Measurements from ENCODE around the gene SULF2.

Gene SULF2

DNA sequence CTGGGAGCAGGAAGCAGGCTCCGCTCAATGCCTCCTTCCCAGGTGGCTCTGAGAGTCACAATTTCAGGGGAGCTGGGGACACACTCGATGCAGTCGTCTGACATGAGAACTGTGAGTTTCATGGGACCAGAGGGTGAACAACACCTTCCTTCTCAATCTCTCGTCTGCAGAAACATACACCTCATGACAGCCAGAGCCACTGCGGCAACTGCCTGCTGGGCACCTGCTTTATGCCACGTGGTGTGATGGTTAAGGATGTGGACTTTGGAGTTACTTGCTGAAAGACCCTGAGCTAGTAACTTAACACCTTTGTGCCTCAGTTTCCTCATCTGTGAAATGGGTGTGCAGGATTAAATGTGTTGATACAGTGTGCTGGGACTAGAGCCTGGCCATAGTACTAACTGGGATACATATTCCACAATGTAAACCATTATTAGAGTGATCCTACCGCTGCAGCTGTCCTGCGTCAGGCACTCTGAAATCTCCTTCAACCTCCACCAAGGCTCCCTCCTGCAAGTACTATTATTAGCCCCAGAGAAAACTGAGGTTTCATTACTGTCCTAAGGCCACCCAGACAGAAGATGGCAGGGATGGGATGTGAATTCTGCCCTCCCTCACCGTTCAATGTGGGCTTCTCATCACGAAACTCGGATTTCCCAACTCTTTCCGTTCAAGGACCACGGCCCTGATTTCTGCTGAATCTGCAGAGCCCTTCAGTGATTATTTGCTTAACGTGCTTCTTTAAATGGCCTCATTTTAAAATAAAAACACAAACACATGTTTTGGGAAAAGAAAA, 24.4 kb downstream of the SULF2 start:
- DNase-seq = no peak

DNA sequence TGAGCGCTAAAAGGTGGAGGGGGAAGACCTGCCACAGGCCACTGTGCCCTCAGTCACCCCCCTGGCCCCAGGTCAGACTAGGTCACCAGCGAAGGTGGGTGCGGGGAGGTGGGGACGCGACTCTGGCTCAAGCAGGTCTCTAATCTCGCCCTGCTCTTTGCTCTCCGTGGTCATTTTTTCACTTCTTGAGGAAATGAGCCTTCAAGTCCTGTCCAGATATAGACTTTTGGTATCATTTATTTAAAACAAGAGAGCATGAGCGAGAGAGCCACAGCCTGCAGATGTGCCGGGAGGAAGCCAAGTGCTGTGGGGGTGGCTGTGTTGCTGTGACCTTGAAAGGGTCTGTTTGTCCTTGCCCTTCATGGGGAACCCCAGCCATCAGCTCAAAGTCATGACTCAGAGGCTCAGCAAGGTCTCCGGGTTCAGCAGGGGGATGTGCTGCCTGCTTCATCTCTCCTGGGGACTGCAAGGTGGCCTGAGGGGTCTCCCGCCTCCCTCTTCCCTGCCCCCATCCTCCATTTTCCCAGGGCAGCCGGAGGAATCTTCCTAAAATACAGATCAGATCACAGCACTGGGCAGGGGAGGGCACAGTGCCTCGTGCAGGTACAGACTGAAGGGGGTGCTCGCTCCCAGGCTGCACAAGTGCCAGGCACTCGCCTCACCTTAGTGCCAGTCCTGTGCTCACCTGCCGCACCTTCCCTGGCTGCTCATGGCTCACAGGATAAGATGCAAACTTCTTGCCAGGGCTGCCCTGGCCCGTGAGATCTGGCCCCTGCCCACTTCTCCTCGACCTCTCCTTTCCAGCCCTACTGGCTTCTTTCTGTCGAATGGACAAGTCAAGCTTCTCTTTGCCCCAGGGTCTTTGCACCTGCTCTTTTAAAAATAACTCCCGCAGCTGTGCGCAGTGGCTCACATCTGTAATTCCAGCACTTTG, 26.5 kb downstream of the SULF2 start:
- DNase-seq = no peak

DNA sequence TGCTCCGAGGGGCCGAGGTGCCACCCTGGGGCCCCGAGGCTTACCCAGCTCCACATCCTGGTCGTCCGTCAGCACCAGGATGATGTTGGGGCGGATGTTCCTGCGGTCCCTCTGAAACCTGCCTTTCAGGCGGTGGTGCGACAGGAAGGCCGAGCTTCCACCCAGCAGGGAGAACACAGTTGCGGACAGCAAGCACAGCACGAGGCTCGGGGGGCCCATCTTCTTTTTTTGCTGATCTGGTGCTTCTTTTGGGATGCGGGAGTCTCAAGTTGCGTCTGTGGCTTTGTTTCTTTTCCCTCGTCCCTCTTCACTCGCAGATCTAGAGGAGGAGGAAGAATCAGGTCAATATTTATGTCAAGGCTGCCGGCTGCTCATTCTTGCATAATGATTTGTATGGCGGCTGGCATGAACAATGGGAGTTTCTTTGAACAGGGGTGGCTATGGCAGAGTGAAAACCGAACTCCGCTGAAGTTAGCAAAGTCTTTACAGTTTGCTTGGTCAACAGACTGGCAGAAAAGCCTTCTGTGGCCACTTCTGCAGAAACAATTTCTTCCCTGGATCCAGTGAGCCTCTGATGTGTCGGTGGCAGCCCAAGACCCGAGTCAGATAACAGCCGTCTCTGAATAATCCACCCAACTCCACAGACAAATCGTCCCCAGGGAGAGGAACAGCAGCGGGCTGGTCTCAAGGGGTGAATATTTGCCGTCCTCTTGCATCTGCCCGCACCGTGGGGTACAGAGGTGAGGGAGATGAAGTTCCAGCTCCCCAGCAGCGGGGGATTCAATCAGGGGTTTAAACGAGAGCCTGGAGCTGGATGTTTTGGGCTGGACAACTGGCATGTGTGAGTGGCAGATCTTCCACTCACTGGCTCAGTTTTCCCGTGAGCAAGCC, 27.9 kb downstream of the SULF2 start:
- no peak for DNase-seq

GRCh38 chr20:47754946-47755652, 30.2 kb downstream of the SULF2 start:
- DNase-seq = no peak

DNA sequence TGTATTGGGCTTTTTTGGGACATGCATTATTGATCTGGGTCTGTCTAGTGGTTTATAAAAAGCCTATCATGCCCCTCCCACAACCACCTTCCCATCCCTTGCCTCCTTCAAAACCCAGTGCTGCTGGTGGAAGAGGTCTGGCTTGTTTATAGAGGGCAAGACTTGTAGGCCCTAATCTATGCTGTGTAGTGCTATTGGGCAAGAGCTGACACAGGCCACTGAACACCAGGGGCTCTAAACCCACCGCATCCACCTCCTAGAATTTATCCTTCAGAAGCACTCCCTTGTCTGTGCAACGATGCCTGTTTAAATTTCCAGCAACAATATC, 30.9 kb downstream of the SULF2 start:
- DNase-seq = no peak

DNA sequence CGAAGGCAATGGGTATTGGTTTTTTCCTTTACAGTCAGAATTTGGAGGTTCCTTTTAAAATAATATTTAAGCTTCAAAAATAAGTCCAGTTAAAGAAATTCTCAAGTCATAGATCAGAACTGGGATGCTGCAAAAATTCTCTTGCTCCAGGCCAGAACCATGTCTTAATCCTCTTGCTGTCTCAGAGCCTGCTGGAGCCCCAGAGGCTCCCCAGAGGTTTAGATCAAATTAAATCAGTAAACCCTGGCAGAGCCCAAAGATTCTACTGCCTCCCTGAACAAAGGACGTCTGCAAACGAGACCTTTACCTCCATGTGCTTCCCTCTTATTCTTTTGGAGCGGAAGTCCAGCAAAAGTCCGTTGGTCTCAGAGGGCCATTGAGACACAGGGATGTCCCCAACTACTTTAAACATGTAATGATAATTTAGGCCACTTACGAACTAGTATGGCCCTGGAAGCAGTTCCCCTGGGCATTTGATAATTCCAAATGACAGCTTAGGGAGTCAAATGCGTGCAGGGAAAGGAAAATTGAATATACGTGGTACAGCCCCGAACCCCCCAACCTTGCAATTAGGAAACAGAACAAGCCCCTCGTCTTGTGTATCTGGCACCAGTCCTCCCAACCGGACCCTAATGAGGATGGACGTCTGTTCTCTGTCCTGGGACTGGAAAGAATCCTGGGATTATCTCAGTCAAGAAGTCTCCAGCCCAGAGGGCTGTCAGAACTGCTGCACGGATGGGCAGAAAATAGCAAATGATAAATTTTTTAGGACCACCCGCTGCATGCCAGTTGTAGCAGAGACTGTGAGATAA, 31.5 kb downstream of the SULF2 start:
- DNase-seq = no peak

DNA sequence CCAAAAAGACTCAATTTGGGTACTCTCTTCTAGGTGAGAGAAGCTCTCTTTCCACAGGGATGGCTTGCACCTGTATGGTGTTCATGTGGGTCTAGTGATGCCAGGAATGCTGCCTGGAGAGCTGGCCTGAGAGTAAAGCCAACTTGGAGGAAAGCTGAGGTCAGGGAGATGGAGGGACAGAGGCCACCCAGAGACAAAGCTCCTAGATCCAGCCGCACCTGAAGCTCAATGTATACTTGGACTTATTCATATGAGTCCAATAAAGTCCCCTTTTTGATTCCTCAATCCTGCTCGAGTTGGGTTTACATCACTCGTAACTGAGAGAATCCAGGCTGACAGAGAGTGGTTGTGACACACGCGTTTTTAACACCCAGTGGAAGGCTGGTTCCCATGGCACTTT, 33.8 kb downstream of the SULF2 start:
- no peak for DNase-seq

DNA sequence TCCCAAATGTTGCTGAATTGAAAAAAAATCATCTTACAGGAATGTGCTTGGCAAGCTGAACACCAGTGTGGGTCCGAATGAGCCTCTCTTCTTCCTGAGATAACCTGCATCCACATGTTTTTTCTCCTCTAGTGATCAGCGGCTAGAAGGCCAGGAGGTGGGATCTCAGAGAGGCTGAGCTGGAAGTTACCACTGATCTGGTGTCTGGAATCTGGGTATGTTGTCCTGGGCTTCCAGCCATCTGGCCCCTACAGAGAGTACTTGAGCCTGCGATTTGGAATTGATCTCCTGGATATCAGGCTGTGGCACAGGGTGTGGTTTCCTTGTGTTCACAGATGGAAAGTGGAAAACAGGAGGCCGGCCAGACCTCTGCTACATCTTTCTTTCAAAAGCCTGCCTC, 35.9 kb downstream of the SULF2 start:
- DNase-seq = peak; percentile 20

- DNase-seq = no peak
These were observed 36.5 kb downstream of the SULF2 start for GRCh38 chr20:47748823-47749222.

GRCh38 chr20:47748069-47748468, 37.2 kb downstream of the SULF2 start:
- DNase-seq = no peak

DNA sequence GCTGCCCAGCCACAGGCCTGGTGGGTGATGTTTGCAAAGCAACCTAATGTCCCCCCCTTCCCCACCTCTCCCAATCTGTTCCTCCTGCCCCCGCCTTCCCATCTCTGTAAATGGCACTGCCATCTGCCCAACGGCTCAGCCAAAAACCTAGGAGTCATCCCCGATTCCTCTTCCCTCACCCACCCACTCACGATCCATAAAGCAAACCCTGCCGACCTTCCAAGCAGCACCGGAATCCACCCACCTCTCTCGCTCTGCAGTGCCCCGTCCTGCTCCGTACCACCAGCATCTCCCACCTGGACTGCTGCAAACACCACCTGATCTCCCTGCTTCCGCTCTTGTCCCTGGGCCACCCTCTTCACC, 37.6 kb downstream of the SULF2 start:
- DNase-seq = no peak

- DNase-seq = no peak
These were observed 40.5 kb downstream of the SULF2 start for GRCh38 chr20:47744803-47745202.

DNA sequence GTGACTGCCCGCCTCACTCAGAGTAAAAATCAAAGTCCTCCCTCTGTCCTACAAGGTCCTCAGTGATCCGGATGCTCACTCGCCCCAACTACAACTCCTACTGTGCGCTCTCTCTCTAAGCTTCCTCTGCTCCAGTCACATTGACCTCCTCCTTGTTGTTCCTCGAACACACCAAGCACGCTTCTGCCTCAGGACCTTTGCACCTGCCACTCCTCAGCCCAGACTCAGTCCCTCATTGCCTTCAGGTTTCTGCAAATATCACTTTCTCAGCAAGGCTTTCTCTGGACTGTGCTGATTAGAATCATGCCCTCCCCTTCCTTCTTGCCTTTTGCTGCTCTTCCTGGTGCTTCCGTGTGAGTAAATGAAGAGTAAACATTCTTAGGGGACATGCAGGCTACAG, 41.6 kb downstream of the SULF2 start:
- DNase-seq = no peak

- no peak for DNase-seq
These were observed 43.3 kb downstream of the SULF2 start for GRCh38 chr20:47741669-47742608.

DNA sequence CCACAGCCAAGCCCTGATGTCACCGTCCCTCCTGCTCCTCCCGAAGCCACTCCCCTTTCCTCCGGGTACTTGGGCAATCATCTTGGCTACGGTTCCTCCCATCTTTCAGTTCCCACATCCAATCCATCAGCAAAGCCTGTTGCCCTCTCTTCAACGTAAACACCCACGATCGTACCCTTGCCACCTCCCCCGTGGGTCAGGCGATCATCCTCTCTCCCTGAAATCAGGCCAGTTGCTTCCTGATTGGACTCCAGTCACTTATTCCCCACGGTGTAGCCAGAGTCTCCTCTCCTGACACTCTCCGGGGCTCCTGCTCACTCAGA, 44.5 kb downstream of the SULF2 start:
- no peak for DNase-seq

- DNase-seq = no peak
These were observed 45.0 kb downstream of the SULF2 start for GRCh38 chr20:47740121-47740861.

GRCh38 chr20:47737923-47738322, 47.4 kb downstream of the SULF2 start:
- DNase-seq = no peak

- no peak for DNase-seq
These were observed 48.6 kb downstream of the SULF2 start for GRCh38 chr20:47736570-47737152.

All from fibroblast of skin of right quadriceps (primary cell).